Glutamatergic neuron (in vitro differentiated cells): ENCODE measurements around the gene TMEM196. TPM values are rescaled to one million over a fixed set of nuclear protein-coding genes. Genes with fewer than 3 reads are reported as not detected.

Source experiments
- DNase-seq: peaks from one replicate; pipeline ENCODE4 v3.0.0; 2022
- H3K27ac Mint-ChIP-seq: one replicate; pipeline ENCODE4 v1.8.0; 2020; ENCODE audit warnings: mild to moderate bottlenecking, mixed read lengths, inconsistent platforms; ENCODE audit not compliant: unreplicated experiment
- H3K27me3 Mint-ChIP-seq: one replicate; pipeline ENCODE4 v1.8.0; 2020; ENCODE audit warnings: mild to moderate bottlenecking, moderate library complexity, mixed read lengths, inconsistent platforms; ENCODE audit not compliant: unreplicated experiment
- H3K36me3 Mint-ChIP-seq: one replicate; pipeline ENCODE4 v1.8.0; 2020; ENCODE audit warnings: mild to moderate bottlenecking, mixed read lengths, inconsistent platforms; ENCODE audit not compliant: unreplicated experiment
- H3K4me1 Mint-ChIP-seq: one replicate; pipeline ENCODE4 v1.8.0; 2020; ENCODE audit warnings: mild to moderate bottlenecking, low read depth, mixed read lengths, inconsistent platforms; ENCODE audit not compliant: unreplicated experiment
- H3K4me3 Mint-ChIP-seq: one replicate; pipeline ENCODE4 v1.8.0; 2020; ENCODE audit warnings: mild to moderate bottlenecking, mixed read lengths, inconsistent platforms; ENCODE audit not compliant: unreplicated experiment
- H3K9me3 Mint-ChIP-seq: one replicate; pipeline ENCODE4 v1.8.0; 2020; ENCODE audit warnings: mild to moderate bottlenecking, moderate library complexity, mixed read lengths, inconsistent platforms; ENCODE audit not compliant: unreplicated experiment
- long read RNA-seq: library from polyadenylated mRNA; unstranded; transcript quantifications from one replicate; pipeline ENCODE4 v2.0.0, GENCODE V29; 2020; ENCODE audit not compliant: unreplicated experiment
- total RNA-seq: library from RNA; stranded (reverse); fragmentation: NEBNext Ultra II Directional; extraction: Animal tissue kit (Norgen Biotek cat#: 25700); gene quantifications from one replicate; pipeline ENCODE4 v1.2.1, GENCODE V29; 2021; ENCODE audit not compliant: unreplicated experiment
- TF ChIP-seq, protein P1 (sequence below): fragments of 200-600 bp; sonication (generic); IDR thresholded peaks from one replicate; pipeline ENCODE4 v1.5.0; 2021; ENCODE audit not compliant: partially characterized antibody, unreplicated experiment

The TMEM196 gene
- total RNA-seq = 3.6 TPM
- long read RNA-seq = 0 reads

DNA sequence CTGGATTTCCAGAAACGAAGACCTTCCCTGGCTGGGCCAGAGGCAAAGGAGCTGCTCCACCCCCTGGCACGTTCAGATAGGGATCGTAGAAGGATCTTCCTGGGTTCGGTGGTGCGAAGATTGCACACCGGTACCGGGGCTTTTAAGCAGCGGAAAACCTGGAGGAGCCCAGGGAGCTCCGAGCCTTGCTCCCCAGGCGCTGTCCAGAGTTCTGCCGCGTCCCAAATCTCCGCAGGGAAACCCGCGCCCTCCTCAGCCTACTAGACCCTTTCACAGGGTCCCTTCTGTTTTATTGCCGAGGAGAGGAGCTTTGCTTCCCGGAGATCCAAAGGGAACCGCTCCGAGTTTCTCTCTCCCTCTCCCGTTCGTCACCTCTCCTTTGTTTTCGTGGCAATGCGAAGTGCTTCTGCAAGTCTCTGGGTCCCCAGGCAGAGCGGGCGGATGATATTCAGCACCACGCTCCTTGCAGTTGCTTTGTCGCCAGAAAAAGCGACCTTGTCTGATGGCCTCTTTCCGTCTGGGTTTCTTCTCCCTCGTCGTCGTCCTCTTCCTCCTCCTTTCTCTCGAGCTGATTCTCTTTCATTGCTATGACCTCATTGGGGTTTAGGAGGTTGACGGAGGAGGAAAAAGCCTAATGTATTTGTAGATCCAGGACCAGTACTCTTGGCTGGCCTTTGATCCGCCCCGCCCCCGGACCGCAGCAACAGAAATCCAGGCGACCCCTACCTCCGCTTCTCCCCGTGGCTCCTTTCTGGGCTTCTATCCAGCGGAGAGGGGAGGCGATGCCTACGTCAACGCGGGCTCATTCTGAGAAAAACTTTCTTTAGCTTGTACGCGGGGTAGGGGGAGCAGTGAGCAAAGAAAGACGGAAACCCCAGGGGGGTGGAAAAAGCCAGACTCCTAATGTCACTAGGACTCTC is at the start of gene TMEM196:
TMEM196 (minus strand) TSS at position 777 of the 920 bp plus-strand sequence. CDS start 921 bp downstream, outside the sequence.
- H3K4me3 Mint-ChIP-seq = peak within 1 kb of the TSS; percentile 99
- peak within 1 kb of the TSS; percentile 97 for H3K27ac Mint-ChIP-seq
- peaks cover 4% of the 10 kb centered on the region for H3K4me1 Mint-ChIP-seq
- TF ChIP-seq, protein P1, sequence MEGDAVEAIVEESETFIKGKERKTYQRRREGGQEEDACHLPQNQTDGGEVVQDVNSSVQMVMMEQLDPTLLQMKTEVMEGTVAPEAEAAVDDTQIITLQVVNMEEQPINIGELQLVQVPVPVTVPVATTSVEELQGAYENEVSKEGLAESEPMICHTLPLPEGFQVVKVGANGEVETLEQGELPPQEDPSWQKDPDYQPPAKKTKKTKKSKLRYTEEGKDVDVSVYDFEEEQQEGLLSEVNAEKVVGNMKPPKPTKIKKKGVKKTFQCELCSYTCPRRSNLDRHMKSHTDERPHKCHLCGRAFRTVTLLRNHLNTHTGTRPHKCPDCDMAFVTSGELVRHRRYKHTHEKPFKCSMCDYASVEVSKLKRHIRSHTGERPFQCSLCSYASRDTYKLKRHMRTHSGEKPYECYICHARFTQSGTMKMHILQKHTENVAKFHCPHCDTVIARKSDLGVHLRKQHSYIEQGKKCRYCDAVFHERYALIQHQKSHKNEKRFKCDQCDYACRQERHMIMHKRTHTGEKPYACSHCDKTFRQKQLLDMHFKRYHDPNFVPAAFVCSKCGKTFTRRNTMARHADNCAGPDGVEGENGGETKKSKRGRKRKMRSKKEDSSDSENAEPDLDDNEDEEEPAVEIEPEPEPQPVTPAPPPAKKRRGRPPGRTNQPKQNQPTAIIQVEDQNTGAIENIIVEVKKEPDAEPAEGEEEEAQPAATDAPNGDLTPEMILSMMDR = no peak
- DNase-seq = peak; percentile 62
- H3K9me3 Mint-ChIP-seq = no peaks in the 10 kb centered on the region
- H3K27me3 Mint-ChIP-seq = peaks cover 6% of the 10 kb centered on the region
- H3K36me3 Mint-ChIP-seq = no peaks in the 10 kb centered on the region

DNA sequence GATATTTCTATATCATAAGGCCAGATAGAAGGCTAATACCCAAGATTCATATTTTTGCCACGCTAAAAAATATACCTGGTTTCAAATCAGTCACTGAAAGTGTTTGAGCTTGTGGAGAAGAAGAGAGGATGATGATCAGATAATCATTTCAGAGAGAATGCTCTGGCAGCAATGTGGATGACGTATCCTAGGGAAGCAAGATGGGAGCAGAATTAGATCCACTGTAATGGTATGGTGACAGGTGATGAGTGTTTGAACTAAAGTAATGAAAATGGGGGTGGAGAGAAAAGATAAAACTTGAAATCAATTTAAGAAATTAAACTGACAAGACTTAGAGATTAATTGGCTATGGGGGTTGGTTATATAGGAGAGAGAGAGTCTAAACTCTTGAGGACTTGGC is 42.7 kb upstream of the TMEM196 start:
- Mint-ChIP-seq H3K4me1 (no peaks in the 10 kb centered on the region), H3K9me3 (peaks cover 2% of the 10 kb centered on the region), H3K36me3 (no peaks in the 10 kb centered on the region), H3K4me3 (no peak overlapping the region), H3K27ac (no peak overlapping the region), H3K27me3 (no peaks in the 10 kb centered on the region)
- DNase-seq = no peak
- TF ChIP-seq, protein P1 = no peak

DNA sequence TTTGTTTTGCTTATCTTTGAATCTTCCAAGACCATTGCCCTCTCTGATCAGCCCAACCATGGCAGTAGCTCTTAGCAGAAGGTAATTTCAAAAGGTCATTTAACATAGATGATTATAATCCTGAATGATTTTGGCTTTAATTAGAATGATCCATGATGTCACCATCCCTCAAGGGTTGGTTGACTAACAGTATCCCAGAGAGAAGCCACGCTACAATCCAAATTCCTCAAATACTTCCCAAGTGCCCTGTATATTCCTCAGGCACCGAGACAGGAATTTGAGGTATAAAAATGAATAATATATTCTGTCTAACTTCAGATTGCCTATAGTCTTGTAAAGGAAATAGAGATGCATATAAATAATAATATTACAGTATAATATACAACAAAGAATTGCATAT is 42.1 kb upstream of the TMEM196 start:
- no peak overlapping the region for H3K27ac Mint-ChIP-seq

DNA sequence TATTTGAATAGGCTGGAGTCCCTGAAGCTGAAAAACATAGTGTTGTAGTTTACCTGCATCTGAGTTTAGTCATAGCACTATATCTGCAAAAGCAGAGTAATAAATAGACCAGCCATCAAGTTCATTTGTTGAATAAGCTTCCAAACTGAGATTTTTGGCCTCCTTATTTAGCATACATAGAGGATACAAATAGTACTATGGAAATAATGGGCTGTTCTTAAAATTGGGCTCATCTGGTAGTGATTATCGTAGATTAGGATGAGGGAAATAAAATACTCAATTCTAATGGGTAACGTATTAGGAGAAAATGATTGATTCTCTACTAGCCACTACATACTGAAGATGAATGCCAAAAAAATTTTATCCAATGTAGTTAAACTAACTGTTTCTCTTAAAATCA is 41.4 kb upstream of the TMEM196 start:
- no peaks in the 10 kb centered on the region for H3K9me3 Mint-ChIP-seq

More for the DNA sequence above, 42.1 kb upstream of the TMEM196 start:
- H3K4me3 Mint-ChIP-seq = no peak overlapping the region
- H3K4me1 Mint-ChIP-seq = no peaks in the 10 kb centered on the region
- DNase-seq = no peak
- no peaks in the 10 kb centered on the region for H3K36me3 Mint-ChIP-seq
- H3K27me3 Mint-ChIP-seq = no peaks in the 10 kb centered on the region
- H3K9me3 Mint-ChIP-seq = peaks cover 2% of the 10 kb centered on the region
- TF ChIP-seq, protein P1 = no peak

More for the DNA sequence above, 41.4 kb upstream of the TMEM196 start:
- H3K27ac Mint-ChIP-seq = no peak overlapping the region
- TF ChIP-seq, protein P1 = no peak
- H3K4me3 Mint-ChIP-seq = no peak overlapping the region
- H3K36me3 Mint-ChIP-seq = no peaks in the 10 kb centered on the region
- no peaks in the 10 kb centered on the region for H3K27me3 Mint-ChIP-seq
- H3K4me1 Mint-ChIP-seq = no peaks in the 10 kb centered on the region
- DNase-seq = no peak
